Endothelial cell of umbilical vein (primary cell): ENCODE results near the gene CHL1. TPM values are rescaled to one million over a fixed set of nuclear protein-coding genes. Genes with fewer than 3 reads are reported as not detected.

Experiments used
- BruUV-seq: library from RNA; stranded (reverse); fragments of 400-500 nt; replicated peaks from 2 replicates; lab custom pipeline; 2021; lab: Mats Ljungman, UMichigan
- CTCF ChIA-PET: fragments of 300-600, 350-600 bp; sonication (Branson Sonifier 250); formaldehyde crosslinking; loops from one replicate; lab custom pipeline; 2021; ENCODE audit warnings: antibody characterized with exemption, inconsistent platforms; lab: Charles Lee
- POLR2A ChIA-PET: fragments of 300-600, 350-600 bp; sonication (Branson Sonifier 250); formaldehyde crosslinking; loops from one replicate; lab custom pipeline; 2021; ENCODE audit warnings: antibody characterized with exemption, inconsistent platforms; lab: Charles Lee
- DNase-seq: peaks from one replicate; pipeline ENCODE4 v3.0.0-alpha.2; 2011; ENCODE audit warnings: low read depth, low spot score
- FAIRE-seq: peaks from 2 replicates; lab custom pipeline; 2011; peaks lifted over from hg19 to GRCh38; lab: Jason Lieb, UNC
- H2AFZ ChIP-seq: 2 replicates; pipeline ENCODE4 v1.6.0; 2012; ENCODE audit warnings: low read depth, low read length, control low read depth, inconsistent platforms
- H3K27ac ChIP-seq: 2 replicates; pipeline ENCODE4 v1.5.1; 2011; ENCODE audit warnings: low read depth, mild to moderate bottlenecking, control low read depth, low read length, moderate library complexity; ENCODE audit not compliant: insufficient read depth
- H3K27me3 ChIP-seq, 2 experiments: 2 replicates each; pipeline versions ENCODE4 v1.6.0 to v1.6.1; 2011; ENCODE audit warnings: low read length in 2 of 2, mixed read lengths in 1 of 2; ENCODE audit not compliant: control insufficient read depth in 2 of 2, insufficient read depth in 2 of 2
- H3K36me3 ChIP-seq, 2 experiments: 2 replicates in 1 of 2; 3 replicates in 1 of 2; pipeline ENCODE4 v1.5.1; 2011; ENCODE audit warnings: low read length in 2 of 2, mild to moderate bottlenecking in 1 of 2, moderate library complexity in 1 of 2; ENCODE audit not compliant: control insufficient read depth in 2 of 2, insufficient read depth in 2 of 2; ENCODE audit errors: extremely low read depth in 1 of 2
- H3K4me1 ChIP-seq: 3 replicates; pipeline ENCODE4 v1.5.1; 2011; ENCODE audit warnings: mild to moderate bottlenecking, low read length; ENCODE audit not compliant: control insufficient read depth, insufficient read depth; ENCODE audit errors: extremely low read depth
- H3K4me2 ChIP-seq: 2 replicates; pipeline ENCODE4 v1.6.1; 2011; ENCODE audit warnings: low read length, control low read depth, mixed read lengths; ENCODE audit not compliant: insufficient read depth
- H3K4me3 ChIP-seq, 3 experiments: fragments of 200-600 bp in 1 of 3; sonication (generic), shearing (Covaris generic) in 1 of 3; replicated peaks in 1 of 3; 2 replicates each; pipeline ENCODE4 v1.5.1; 2011 to 2016; ENCODE audit warnings: control low read depth in 3 of 3, low read length in 3 of 3, mild to moderate bottlenecking in 2 of 3, inconsistent platforms in 1 of 3, low read depth in 1 of 3, moderate library complexity in 1 of 3; ENCODE audit not compliant: insufficient read depth in 1 of 3
- H3K79me2 ChIP-seq: 2 replicates; pipeline ENCODE4 v1.6.0; 2012; ENCODE audit warnings: low read length, inconsistent platforms; ENCODE audit not compliant: control insufficient read depth, insufficient read depth
- H3K9ac ChIP-seq: replicated peaks from 2 replicates; pipeline ENCODE3; 2011; ENCODE audit warnings: low read length, control low read depth; ENCODE audit not compliant: insufficient read depth; ENCODE audit errors: extremely low read depth
- H3K9me1 ChIP-seq: replicated peaks from 3 replicates; pipeline ENCODE4 v1.6.0; 2011; ENCODE audit warnings: mild to moderate bottlenecking, low read length; ENCODE audit not compliant: control insufficient read depth, insufficient read depth; ENCODE audit errors: extremely low read depth
- H3K9me3 ChIP-seq: replicated peaks from 2 replicates; pipeline ENCODE4 v1.5.1; 2012; ENCODE audit warnings: low read length, inconsistent platforms; ENCODE audit not compliant: control insufficient read depth, insufficient read depth
- H4K20me1 ChIP-seq: replicated peaks from 2 replicates; pipeline ENCODE3; 2011; ENCODE audit warnings: mild to moderate bottlenecking, low read length; ENCODE audit not compliant: control insufficient read depth, insufficient read depth; ENCODE audit errors: extremely low read depth
- EZH2 ChIP-seq: IDR thresholded peaks from 2 replicates; pipeline ENCODE4 v1.6.1; 2012; ENCODE audit warnings: borderline replicate concordance, low read depth, mild to moderate bottlenecking, moderate library complexity, low read length, inconsistent platforms; ENCODE audit not compliant: severe bottlenecking
- FOS ChIP-seq: IDR thresholded peaks from 2 replicates; pipeline ENCODE4 v1.6.1; 2011; ENCODE audit warnings: mild to moderate bottlenecking, low read length, moderate library complexity, borderline replicate concordance; ENCODE audit not compliant: insufficient read depth
- GATA2 ChIP-seq: IDR thresholded peaks from 2 replicates; pipeline ENCODE4 v1.7.0; 2011; ENCODE audit warnings: low read depth, mild to moderate bottlenecking, moderate library complexity, mixed read lengths, low read length; ENCODE audit not compliant: insufficient read length, insufficient read depth
- JUN ChIP-seq: IDR thresholded peaks from 2 replicates; pipeline ENCODE4 v1.6.1; 2011; ENCODE audit warnings: borderline replicate concordance, low read depth; ENCODE audit not compliant: insufficient read length, insufficient read depth
- MYC ChIP-seq: IDR thresholded peaks from one replicate; pipeline ENCODE4 v1.6.1; 2011; ENCODE audit warnings: mild to moderate bottlenecking, low read depth, low read length
- POLR2A ChIP-seq: IDR thresholded peaks from 2 replicates; pipeline ENCODE4 v1.6.1; 2012; ENCODE audit warnings: low read depth, mild to moderate bottlenecking, control low read depth, low read length
- POLR2AphosphoS5 ChIP-seq: IDR thresholded peaks from 2 replicates; pipeline ENCODE4 v1.6.1; 2012; ENCODE audit warnings: low read depth, mild to moderate bottlenecking, control low read depth, low read length, moderate library complexity; ENCODE audit not compliant: insufficient read depth
- dilution Hi-C: fragments of 300-500 bp; cut with MboI; formaldehyde crosslinking; loops from one replicate; pipeline ENCODE4 v1.15.0; 2019; ENCODE audit warnings: low sequenced_read_pairs; ENCODE audit not compliant: extremely low pct_ligation_motif_present
- intact Hi-C: fragments of 100-400 bp; cut with micrococcal nuclease; formaldehyde crosslinking; loops from one replicate; pipeline ENCODE4 v1.10.0; 2022
- polyA plus RNA-seq, 4 experiments: library from polyadenylated mRNA; depleted of rRNA in 3 of 4; stranded (reverse) in 3 of 4; unstranded in 1 of 4; fragments of >200 nt; gene quantifications; 2 replicates each; pipeline versions ENCODE4 v1.2.1 to v1.2.3, GENCODE V29; 2011 to 2012; ENCODE audit warnings: missing spikeins in 1 of 4
- total RNA-seq: library from RNA; stranded (reverse); gene quantifications from 2 replicates; pipeline ENCODE4 v1.2.3, GENCODE V29; 2021
- TF ChIP-seq, protein P1 (sequence below), 2 donors: IDR thresholded peaks; 1 replicate in 1 of 2; 2 replicates in 1 of 2; pipeline ENCODE4 v1.5.1; 2011; ENCODE audit warnings: low read length in 2 of 2, mild to moderate bottlenecking in 2 of 2, moderate library complexity in 2 of 2, control low read depth in 1 of 2, inconsistent platforms in 1 of 2, low read depth in 1 of 2; ENCODE audit not compliant: insufficient read depth in 1 of 2; ENCODE audit errors: extremely low read depth in 1 of 2
- TF ChIP-seq, protein P2 (sequence below): IDR thresholded peaks from 2 replicates; pipeline ENCODE4 v1.6.1; 2011; ENCODE audit not compliant: insufficient read depth, insufficient read length

CHL1 gene
- total and polyA plus RNA-seq, 2 donors (not counting 3 experiments of a cell fraction or from before 2014, with no cell fraction given), result not detected

DNA sequence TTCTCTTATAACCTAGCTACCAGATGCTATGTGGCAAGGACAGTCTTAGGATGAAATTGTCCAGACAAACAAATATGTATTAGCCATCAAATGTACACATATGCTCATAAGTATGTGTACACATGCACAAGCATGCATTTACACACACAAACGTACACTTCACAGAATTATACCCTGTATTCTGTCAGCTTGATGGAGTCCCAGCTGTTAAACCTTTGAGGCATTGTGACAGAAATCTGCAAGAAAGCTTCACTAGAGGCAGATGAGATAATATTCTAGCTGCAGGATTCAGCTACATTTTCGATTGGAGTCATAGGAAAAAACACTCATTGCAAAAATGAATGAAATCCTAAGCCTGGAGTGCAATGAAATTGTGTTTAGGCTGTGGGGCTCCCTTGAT lies 110.6 kb downstream of the CHL1 start:
- CTCF ChIA-PET, result no interaction called here

More for the DNA sequence above, 110.6 kb downstream of the CHL1 start:
- Histone ChIP-seq H4K20me1 (no peaks in the 10 kb centered on the region), H3K9me1 (no peaks in the 10 kb centered on the region), H3K4me1 (no peaks in the 10 kb centered on the region), H3K79me2 (no peaks in the 10 kb centered on the region), H3K27ac (no peak overlapping the region), H3K27me3 (no peaks in the 10 kb centered on the region), H3K4me2 (no peak overlapping the region), H3K9ac (no peak overlapping the region), H3K4me3 (no peak overlapping the region), H3K36me3 (no peaks in the 10 kb centered on the region), H3K9me3 (peaks cover 5% of the 10 kb centered on the region), H2AFZ (no peak overlapping the region)
- POLR2A ChIA-PET, result no interaction called here
- intact Hi-C loops (no loop called here), dilution Hi-C loops (no loop called here)
- TF ChIP-seq GATA2 (no peak), EZH2 (no peak), MYC (no peak), POLR2A (no peak), JUN (no peak), POLR2AphosphoS5 (no peak), FOS (no peak)
- TF ChIP-seq, protein P1, sequence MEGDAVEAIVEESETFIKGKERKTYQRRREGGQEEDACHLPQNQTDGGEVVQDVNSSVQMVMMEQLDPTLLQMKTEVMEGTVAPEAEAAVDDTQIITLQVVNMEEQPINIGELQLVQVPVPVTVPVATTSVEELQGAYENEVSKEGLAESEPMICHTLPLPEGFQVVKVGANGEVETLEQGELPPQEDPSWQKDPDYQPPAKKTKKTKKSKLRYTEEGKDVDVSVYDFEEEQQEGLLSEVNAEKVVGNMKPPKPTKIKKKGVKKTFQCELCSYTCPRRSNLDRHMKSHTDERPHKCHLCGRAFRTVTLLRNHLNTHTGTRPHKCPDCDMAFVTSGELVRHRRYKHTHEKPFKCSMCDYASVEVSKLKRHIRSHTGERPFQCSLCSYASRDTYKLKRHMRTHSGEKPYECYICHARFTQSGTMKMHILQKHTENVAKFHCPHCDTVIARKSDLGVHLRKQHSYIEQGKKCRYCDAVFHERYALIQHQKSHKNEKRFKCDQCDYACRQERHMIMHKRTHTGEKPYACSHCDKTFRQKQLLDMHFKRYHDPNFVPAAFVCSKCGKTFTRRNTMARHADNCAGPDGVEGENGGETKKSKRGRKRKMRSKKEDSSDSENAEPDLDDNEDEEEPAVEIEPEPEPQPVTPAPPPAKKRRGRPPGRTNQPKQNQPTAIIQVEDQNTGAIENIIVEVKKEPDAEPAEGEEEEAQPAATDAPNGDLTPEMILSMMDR (IDR thresholded peaks at IDR 0.05; ENCODE audit: extremely low read depth in 1 of 2, insufficient read depth in 1 of 2, low read depth in 1 of 2, low read length in 2 of 2), result no peak
- TF ChIP-seq, protein P2, sequence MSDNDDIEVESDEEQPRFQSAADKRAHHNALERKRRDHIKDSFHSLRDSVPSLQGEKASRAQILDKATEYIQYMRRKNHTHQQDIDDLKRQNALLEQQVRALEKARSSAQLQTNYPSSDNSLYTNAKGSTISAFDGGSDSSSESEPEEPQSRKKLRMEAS, result no peak
- FAIRE-seq (no peak), DNase-seq (no peak)
- no TSS peak for BruUV-seq
